GM21529 (cell line): ENCODE results near the gene HBS1L.

Experiments
- ATAC-seq: cut with Tn5 transposase; IDR thresholded peaks from one replicate; pipeline ENCODE4 v1.9.1; 2021; ENCODE audit not compliant: unreplicated experiment

Gene HBS1L

GRCh38 chr6:135054569-135055498, at the start of gene HBS1L:
HBS1L (minus strand) TSS chr6:135054822; CDS start chr6:135054691, 131 bp downstream.
- ATAC-seq: peak; percentile 97

GRCh38 chr6:135104199-135104598, 49.6 kb upstream of the HBS1L start:
- ATAC-seq: no peak

- ATAC-seq: no peak
Measured at GRCh38 chr6:135102191-135102590, 47.6 kb upstream of the HBS1L start.

DNA sequence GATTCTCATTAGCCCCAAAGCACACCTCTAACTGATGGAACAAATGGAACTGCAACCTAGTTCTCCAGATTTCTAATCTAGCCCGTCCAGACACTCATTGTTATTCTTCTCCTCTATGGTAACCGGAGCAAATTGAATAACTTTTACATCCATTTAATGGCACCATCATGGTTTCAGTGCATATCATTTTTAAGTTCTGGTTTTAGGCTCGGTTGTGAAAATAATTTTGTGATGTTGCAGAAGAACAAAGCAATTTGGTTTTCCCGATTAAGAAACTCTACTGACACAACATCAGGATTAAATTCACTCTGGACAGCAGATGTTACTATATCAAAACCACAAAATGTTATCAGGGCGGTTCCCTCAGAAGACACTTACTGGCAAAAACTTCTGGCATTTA, 42.5 kb upstream of the HBS1L start:
- ATAC-seq: no peak

DNA sequence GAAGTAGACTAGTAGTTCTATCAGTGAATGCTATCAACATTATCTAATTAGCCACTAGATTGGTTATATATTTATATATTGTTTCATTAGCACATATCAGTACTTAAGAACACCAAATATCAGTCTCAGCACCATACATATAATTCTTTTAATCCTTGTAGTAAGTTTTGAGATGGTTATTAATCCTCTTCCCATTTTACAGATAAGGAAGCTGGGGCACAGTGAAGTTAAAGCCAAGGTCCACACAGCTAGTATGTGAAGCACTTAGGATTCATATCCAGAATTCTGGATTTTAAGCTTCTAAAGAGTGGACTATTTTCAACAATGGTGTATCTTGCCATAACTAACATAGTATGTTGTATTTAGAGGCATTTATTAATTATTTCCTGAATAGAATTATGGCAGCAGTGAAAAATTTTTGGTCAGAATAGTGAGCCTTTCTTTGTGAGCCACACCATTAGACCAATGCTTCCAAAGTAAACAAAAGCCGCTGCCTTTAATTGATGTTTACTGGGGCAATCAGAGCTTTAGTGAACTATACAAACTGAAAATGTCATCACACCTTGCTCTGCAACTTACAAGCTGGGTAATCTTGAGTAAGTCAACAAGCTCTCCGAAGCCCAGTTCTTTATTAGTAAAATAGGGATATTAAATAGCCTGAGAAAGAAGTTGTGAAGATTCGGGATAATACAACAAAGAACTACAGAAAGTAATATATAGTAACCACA, 41.9 kb upstream of the HBS1L start:
- no peak for ATAC-seq

- ATAC-seq: no peak
Measured at GRCh38 chr6:135095716-135096115, 41.1 kb upstream of the HBS1L start.

- ATAC-seq: peak; percentile 68
Measured at GRCh38 chr6:135094403-135094821, 39.8 kb upstream of the HBS1L start.

GRCh38 chr6:135093578-135093977, 39.0 kb upstream of the HBS1L start:
- no peak for ATAC-seq

DNA sequence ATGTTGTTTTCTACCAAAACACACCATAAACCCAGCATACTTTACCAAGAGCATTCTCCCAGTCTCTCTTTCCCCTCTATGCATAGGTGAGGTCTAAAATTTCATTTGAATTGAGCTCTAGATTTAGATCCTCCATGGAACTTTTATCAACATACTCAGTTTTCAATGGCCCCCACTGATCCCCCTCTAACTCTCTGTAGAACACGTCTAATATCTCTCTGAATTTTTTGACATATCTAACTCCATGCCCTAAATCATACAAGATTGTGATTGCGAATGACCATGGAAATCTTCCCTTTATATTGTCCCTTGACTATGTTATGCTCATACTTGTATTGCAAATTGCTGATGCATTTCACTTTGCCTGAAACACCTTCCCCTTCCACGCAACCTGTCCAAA, 38.1 kb upstream of the HBS1L start:
- ATAC-seq: no peak

DNA sequence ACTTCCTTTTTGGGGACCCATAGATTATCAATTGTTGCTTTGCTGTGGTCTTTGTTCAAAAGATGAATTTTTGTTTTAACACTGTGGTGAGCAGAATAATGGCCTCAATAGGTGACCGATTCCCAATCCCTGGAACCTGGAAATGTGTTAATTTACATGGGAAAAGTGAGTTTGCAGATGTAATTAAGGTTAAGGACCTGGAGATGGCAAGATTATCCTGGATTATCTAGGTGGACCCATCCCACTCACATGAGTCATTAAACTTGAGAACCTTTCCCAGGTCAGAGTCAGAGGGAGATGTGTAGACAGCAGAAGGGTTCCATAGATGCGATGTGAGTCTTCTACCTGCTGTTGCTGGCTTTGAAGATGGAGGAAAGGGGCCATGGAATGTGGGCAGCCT, 36.2 kb upstream of the HBS1L start:
- ATAC-seq: no peak

DNA sequence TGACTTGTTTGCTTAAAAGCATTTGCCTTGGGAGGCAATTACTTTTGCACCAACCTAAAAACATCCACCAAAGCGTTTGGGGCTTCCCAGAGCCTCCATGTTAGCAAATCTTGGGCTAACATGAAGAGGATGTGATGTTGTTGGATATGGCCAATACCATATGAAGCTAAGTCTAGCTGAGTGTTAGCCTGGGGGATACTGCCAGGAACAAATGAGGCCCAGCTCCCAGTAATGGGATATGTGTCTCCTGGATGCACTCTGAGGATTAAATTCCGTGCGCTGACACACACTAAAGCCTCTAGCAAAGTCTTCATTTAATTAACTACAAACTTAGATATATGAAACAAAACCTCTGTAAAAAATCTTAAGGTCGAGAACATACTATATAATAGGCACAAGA, 35.3 kb upstream of the HBS1L start:
- no peak for ATAC-seq

GRCh38 chr6:135088818-135089809, 34.5 kb upstream of the HBS1L start:
- peak; percentile 87 for ATAC-seq

DNA sequence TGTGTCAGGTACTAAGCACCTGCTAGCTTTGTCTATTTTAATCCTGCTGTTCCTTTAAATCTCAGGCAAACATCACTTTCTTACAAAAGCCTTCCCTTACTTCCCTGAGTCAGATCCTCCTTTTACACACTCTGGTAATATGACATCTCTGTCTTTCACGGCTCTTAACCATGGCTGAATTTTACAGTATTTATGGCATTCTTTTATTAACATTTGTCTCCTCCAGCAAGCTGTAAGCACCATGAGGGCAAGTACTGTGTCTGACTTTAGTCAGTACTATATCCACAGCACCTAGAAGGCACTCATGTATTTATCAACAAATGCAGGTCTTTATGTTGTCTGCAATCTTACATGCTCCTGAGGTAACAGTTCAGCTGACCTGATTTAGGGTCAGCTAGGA, 33.7 kb upstream of the HBS1L start:
- peak; percentile 1 for ATAC-seq

DNA sequence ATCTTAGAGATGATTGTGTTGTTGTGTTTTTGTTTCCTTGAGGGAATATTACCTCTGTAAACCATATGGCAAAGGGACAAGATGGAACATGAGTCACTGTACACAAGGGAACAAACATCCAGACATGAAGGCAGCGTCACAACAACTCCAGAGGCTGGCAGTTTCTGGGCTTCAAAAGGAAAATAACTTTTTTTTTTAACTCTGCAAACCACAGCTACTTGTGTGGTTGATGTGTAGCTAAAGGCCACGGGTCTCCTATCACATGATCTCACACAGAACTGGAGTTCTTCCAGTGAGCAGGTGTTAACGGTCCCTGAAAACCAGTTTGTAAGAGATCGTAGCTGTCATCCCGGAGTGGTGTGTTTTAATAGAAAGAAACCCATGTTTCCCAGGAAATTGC, 33.2 kb upstream of the HBS1L start:
- no peak for ATAC-seq

- no peak for ATAC-seq
Measured at GRCh38 chr6:135087403-135087802, 32.8 kb upstream of the HBS1L start.

DNA sequence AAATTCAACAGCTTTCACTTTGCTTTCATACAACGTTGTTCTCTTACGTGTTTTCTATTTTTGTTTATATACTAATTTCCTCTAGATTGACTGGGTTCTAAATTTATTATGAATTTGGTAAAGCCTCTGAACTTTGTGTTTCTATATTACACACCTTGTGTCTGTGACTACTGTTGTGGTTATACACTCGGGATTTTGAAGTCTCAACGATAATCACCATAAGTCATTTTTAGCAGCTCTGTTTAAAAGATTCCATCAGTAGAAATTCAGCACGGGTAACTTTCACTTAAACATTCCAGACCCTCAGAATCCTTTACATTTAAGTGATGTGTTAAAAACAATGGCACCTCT, 31.8 kb upstream of the HBS1L start:
- ATAC-seq: no peak

GRCh38 chr6:135085700-135086413, 31.2 kb upstream of the HBS1L start:
- no peak for ATAC-seq

- no peak for ATAC-seq
Measured at GRCh38 chr6:135084916-135085269, 30.3 kb upstream of the HBS1L start.

- no peak for ATAC-seq
Measured at GRCh38 chr6:135084001-135084915, 29.6 kb upstream of the HBS1L start.
